ENCODE results near the gene HDHD5. TPM values are rescaled to one million over a fixed set of nuclear protein-coding genes. Genes with fewer than 3 reads are reported as not detected.
"Not testable (repeated sequence)": the region's sequence is repeated elsewhere in the genome, so short reads cannot be mapped to it uniquely, and the experiment has no call there.

Gene HDHD5
- total and polyA plus RNA-seq, 4 donors = 13.2 to 46.1 (median 35.9) TPM

DNA sequence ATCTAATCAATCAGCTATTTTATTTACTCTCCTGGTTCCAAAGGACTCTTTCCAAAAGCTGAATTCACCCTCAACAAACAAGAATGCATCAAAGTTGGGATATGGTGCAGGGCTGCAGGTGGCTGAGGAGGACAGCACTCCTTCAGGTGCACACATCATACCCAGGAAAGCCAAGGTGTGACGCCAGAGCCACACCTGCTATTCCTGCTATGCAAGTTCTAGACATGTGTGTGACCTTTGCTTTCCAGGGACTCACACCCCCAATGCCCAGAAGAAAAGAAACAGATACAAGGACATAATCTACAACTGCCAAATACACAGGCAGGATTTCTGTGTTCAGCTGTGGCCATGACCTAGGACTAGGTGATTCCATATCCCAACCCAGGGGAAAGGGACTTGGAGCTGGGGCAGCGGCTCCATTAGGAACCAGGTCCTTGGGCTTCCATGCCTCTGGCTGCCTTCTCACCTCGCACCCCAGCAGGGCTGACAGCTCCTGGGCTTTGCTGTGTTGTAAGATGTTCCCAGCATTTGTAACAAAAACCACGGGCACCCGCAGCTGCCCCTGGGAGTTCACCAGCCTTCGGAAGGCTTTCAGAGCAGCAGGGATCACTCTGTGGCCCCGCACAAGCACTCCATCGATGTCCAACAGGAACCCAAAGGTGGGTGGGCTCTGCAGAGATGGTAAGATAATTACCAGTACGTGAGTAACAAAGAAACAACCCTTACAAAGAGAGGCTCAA is 9.8 kb downstream of the HDHD5 start:
- no peaks in the 10 kb centered on the region for H3K27me3 ChIP-seq (ENCODE audit: control insufficient read depth in 4 of 4, insufficient read depth in 4 of 4, low read length in 3 of 4)
- peaks cover 5 to 11% (median 5%) of the 10 kb centered on the region in 4 donors for H3K36me3 ChIP-seq (ENCODE audit: control insufficient read depth in 4 of 4, insufficient read depth in 3 of 4, low read depth in 1 of 4, low read length in 3 of 4)
- H3K4me1 ChIP-seq (ENCODE audit: control insufficient read depth in 4 of 4, insufficient read depth in 4 of 4, low read length in 3 of 4) = peaks cover 20 to 31% (median 23%) of the 10 kb centered on the region in 4 donors
- H3K27ac ChIP-seq (ENCODE audit: low read depth in 1 of 2, low read length in 2 of 2) = no peak overlapping the region
- H3K9me3 ChIP-seq (ENCODE audit: control insufficient read depth in 4 of 4, low read length in 3 of 4) = no peaks in the 10 kb centered on the region
- TF ChIP-seq SP1 (IDR thresholded peaks at IDR 0.05) (no peak), JUND (IDR thresholded peaks at IDR 0.05) (no peak), EGR1 (IDR thresholded peaks at IDR 0.05; ENCODE audit: low read depth in 2 of 2) (no peak), FOXA2 (IDR thresholded peaks at IDR 0.05) (no peak), HNF4A (conservative IDR thresholded peaks at IDR 0.05) (no peak), FOXA1 (IDR thresholded peaks at IDR 0.05) (no peak), RXRA (IDR thresholded peaks at IDR 0.05) (no peak), RAD21 (IDR thresholded peaks at IDR 0.05) (no peak), REST (IDR thresholded peaks at IDR 0.05) (no peak), GABPA (IDR thresholded peaks at IDR 0.05 in 1 of 2, conservative IDR thresholded peaks at IDR 0.05 in 1 of 2) (no peak), HNF4G (IDR thresholded peaks at IDR 0.05) (no peak), NR2F2 (IDR thresholded peaks at IDR 0.05) (no peak), YY1 (IDR thresholded peaks at IDR 0.05) (no peak)
- TF ChIP-seq, protein P1, sequence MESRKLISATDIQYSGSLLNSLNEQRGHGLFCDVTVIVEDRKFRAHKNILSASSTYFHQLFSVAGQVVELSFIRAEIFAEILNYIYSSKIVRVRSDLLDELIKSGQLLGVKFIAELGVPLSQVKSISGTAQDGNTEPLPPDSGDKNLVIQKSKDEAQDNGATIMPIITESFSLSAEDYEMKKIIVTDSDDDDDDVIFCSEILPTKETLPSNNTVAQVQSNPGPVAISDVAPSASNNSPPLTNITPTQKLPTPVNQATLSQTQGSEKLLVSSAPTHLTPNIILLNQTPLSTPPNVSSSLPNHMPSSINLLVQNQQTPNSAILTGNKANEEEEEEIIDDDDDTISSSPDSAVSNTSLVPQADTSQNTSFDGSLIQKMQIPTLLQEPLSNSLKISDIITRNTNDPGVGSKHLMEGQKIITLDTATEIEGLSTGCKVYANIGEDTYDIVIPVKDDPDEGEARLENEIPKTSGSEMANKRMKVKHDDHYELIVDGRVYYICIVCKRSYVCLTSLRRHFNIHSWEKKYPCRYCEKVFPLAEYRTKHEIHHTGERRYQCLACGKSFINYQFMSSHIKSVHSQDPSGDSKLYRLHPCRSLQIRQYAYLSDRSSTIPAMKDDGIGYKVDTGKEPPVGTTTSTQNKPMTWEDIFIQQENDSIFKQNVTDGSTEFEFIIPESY (IDR thresholded peaks at IDR 0.05) = no peak
- TF ChIP-seq, protein P2, sequence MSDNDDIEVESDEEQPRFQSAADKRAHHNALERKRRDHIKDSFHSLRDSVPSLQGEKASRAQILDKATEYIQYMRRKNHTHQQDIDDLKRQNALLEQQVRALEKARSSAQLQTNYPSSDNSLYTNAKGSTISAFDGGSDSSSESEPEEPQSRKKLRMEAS (IDR thresholded peaks at IDR 0.05) = no peak
- TF ChIP-seq, protein P3, sequence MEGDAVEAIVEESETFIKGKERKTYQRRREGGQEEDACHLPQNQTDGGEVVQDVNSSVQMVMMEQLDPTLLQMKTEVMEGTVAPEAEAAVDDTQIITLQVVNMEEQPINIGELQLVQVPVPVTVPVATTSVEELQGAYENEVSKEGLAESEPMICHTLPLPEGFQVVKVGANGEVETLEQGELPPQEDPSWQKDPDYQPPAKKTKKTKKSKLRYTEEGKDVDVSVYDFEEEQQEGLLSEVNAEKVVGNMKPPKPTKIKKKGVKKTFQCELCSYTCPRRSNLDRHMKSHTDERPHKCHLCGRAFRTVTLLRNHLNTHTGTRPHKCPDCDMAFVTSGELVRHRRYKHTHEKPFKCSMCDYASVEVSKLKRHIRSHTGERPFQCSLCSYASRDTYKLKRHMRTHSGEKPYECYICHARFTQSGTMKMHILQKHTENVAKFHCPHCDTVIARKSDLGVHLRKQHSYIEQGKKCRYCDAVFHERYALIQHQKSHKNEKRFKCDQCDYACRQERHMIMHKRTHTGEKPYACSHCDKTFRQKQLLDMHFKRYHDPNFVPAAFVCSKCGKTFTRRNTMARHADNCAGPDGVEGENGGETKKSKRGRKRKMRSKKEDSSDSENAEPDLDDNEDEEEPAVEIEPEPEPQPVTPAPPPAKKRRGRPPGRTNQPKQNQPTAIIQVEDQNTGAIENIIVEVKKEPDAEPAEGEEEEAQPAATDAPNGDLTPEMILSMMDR (IDR thresholded peaks at IDR 0.05; ENCODE audit: low read depth, low read length, missing input control) = no peak
- WGBS = 88% methylated on average over 9 of the region's 9 CpGs
- no peak for DNase-seq (ENCODE audit: low spot score)
- no peak overlapping the region for H3K9ac ChIP-seq (ENCODE audit: low read depth in 1 of 2, low read length in 2 of 2)
- H3K4me3 ChIP-seq (ENCODE audit: low read depth in 1 of 3, low read length in 3 of 3) = no peak overlapping the region

GRCh38 chr22:17147458-17147857 is 11.6 kb downstream of the HDHD5 start:
- H3K9me3 ChIP-seq (ENCODE audit: control insufficient read depth in 4 of 4, low read length in 3 of 4); H3K4me3 ChIP-seq (ENCODE audit: low read depth in 1 of 3, low read length in 3 of 3); H3K27me3 ChIP-seq (ENCODE audit: control insufficient read depth in 4 of 4, insufficient read depth in 4 of 4, low read length in 3 of 4); DNase-seq (ENCODE audit: low spot score); H3K9ac ChIP-seq (ENCODE audit: low read depth in 1 of 2, low read length in 2 of 2); H3K27ac ChIP-seq (ENCODE audit: low read depth in 1 of 2, low read length in 2 of 2): not testable (repeated sequence)
- Histone ChIP-seq H3K4me1 (ENCODE audit: control insufficient read depth in 4 of 4, insufficient read depth in 4 of 4, low read length in 3 of 4) (peaks cover 16 to 27% (median 20%) of the 10 kb centered on the region in 4 donors), H3K36me3 (ENCODE audit: control insufficient read depth in 4 of 4, insufficient read depth in 3 of 4, low read depth in 1 of 4, low read length in 3 of 4) (peaks cover 5 to 25% (median 19%) of the 10 kb centered on the region in 4 donors)
- 94% methylated on average over 30 of the region's 30 CpGs for WGBS

Measured in liver (tissue), 9 donors.